Prostate gland (tissue), 2 donors: ENCODE measurements around the gene TMEM223. TPM values are rescaled to one million over a fixed set of nuclear protein-coding genes. Genes with fewer than 3 reads are reported as not detected.

Source experiments
- DNase-seq: peaks from one replicate; pipeline ENCODE4 v3.0.0-alpha.2; 2019; ENCODE audit warnings: low spot score
- H3K27ac ChIP-seq, 2 donors: fragments of 200-600 bp; sonication (generic); 2 replicates each; pipeline ENCODE4 v1.5.1; 2017 to 2019
- H3K27me3 ChIP-seq: fragments of 200-600 bp; sonication (generic); replicated peaks from 2 replicates; pipeline ENCODE4 v1.5.1; 2019; ENCODE audit not compliant: insufficient read depth
- H3K36me3 ChIP-seq, 2 donors: fragments of 200-600 bp; sonication (generic); 1 replicate in 1 of 2; 2 replicates in 1 of 2; pipeline versions ENCODE4 v1.5.1 to v1.8.1; 2017 to 2019
- H3K4me1 ChIP-seq: fragments of 200-600 bp; sonication (generic); replicated peaks from 2 replicates; pipeline ENCODE4 v1.5.1; 2019
- H3K4me3 ChIP-seq, 2 donors: fragments of 200-600 bp; sonication (generic); 2 replicates each; pipeline ENCODE4 v1.5.1; 2017 to 2019
- H3K9me3 ChIP-seq: fragments of 200-600 bp; sonication (generic); 2 replicates; pipeline ENCODE4 v1.5.1; 2017
- POLR2A ChIP-seq: fragments of 450-650 bp; IDR thresholded peaks from one replicate; pipeline ENCODE4 v1.6.1; 2016; ENCODE audit warnings: antibody characterized with exemption, mild to moderate bottlenecking
- POLR2AphosphoS5 ChIP-seq: sonication (generic); formaldehyde crosslinking; IDR thresholded peaks from one replicate; pipeline ENCODE4 v1.6.1; 2017; ENCODE audit warnings: antibody characterized with exemption
- WGBS: methylation state at CpG from one replicate; pipeline ENCODE4 v1.1.5; 2018; 5-methylcytosine and 5-hydroxymethylcytosine counted together
- intact Hi-C: fragments of 100-400 bp; cut with DNase I; formaldehyde crosslinking; loops from one replicate; pipeline ENCODE4 v1.14.2; 2022
- total RNA-seq, 2 donors: library from RNA; depleted of rRNA; stranded (reverse); fragments of >200 nt; gene quantifications; one replicate each; pipeline ENCODE4 v1.1.0, GENCODE V29; 2016
- TF ChIP-seq, protein P1 (sequence below), 4 experiments: fragments of 200-600 bp in 2 of 4; fragments of 450-650 bp in 2 of 4; sonication (generic) in 2 of 4; IDR thresholded peaks; 1 replicate in 3 of 4; 2 replicates in 1 of 4; pipeline ENCODE4 v1.5.1; 2016 to 2019; ENCODE audit warnings: antibody characterized with exemption in 4 of 4, mild to moderate bottlenecking in 2 of 4, moderate library complexity in 2 of 4

The TMEM223 gene
- total RNA-seq, 2 donors from 2014 or later = 35.8 to 73.6 TPM

DNA sequence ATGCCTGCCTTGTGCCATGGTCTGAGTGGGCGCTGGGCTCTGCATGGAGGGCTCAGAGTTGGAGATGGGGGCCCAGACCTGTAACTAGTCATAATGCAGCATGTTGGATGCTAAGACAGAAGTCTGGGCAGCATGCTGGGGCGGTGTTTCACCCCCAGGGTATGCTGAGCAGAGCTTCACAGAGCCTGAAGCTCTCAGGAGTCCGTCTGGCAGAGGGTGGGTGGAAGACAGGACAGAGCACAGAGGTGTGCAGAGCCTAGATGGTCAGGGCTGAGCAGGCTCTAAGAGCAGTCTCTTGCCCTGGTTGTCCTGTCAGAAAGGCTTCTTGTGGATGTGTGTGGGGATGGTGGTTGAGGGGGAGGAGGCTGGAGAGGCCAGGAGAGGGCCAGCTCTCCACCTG lies 13.4 kb downstream of the TMEM223 start:
- H3K9me3 ChIP-seq = no peaks in the 10 kb centered on the region
- no peaks in the 10 kb centered on the region for H3K4me1 ChIP-seq
- no peaks in the 10 kb centered on the region for H3K36me3 ChIP-seq
- 87% methylated on average over 3 of the region's 3 CpGs for WGBS
- no peak overlapping the region for H3K27ac ChIP-seq
- no peak overlapping the region for H3K4me3 ChIP-seq
- intact Hi-C loops = no loop called here
- DNase-seq = no peak
- no peaks in the 10 kb centered on the region for H3K27me3 ChIP-seq
- TF ChIP-seq POLR2AphosphoS5 = no peak
- TF ChIP-seq POLR2A = no peak
- TF ChIP-seq, protein P1, sequence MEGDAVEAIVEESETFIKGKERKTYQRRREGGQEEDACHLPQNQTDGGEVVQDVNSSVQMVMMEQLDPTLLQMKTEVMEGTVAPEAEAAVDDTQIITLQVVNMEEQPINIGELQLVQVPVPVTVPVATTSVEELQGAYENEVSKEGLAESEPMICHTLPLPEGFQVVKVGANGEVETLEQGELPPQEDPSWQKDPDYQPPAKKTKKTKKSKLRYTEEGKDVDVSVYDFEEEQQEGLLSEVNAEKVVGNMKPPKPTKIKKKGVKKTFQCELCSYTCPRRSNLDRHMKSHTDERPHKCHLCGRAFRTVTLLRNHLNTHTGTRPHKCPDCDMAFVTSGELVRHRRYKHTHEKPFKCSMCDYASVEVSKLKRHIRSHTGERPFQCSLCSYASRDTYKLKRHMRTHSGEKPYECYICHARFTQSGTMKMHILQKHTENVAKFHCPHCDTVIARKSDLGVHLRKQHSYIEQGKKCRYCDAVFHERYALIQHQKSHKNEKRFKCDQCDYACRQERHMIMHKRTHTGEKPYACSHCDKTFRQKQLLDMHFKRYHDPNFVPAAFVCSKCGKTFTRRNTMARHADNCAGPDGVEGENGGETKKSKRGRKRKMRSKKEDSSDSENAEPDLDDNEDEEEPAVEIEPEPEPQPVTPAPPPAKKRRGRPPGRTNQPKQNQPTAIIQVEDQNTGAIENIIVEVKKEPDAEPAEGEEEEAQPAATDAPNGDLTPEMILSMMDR (IDR thresholded peaks at IDR 0.05) = no peak

DNA sequence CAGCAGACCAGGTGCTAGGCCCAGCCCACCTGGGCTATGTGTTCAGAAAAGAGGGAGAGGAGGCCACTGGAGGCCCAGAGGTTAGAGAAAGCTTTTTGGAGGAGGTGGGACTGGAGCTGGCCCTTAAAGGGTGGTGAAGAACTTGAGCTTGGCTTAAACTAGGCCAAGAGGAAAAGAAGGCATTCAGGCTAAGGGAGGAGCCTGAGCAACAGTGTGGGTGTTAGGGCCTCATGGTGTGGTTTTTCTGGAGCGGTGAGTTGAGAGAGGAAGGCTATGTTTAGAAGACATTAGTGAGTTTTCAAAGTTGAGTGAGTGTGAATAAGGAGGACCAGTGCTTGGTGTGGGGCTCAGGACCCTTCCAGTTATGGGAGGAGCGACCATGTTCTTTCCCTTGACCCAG lies 14.4 kb downstream of the TMEM223 start:
- H3K9me3 ChIP-seq = no peaks in the 10 kb centered on the region
- no peaks in the 10 kb centered on the region for H3K4me1 ChIP-seq
- DNase-seq = no peak
- no peaks in the 10 kb centered on the region for H3K27me3 ChIP-seq
- no peak for TF ChIP-seq POLR2AphosphoS5
- no peak for TF ChIP-seq POLR2A
- TF ChIP-seq, protein P1 (IDR thresholded peaks at IDR 0.05) = no peak
- no peak overlapping the region for H3K27ac ChIP-seq
- H3K4me3 ChIP-seq = no peak overlapping the region
- H3K36me3 ChIP-seq = no peaks in the 10 kb centered on the region
- intact Hi-C loops = no loop called here
- WGBS = 86% methylated on average over 2 of the region's 2 CpGs

DNA sequence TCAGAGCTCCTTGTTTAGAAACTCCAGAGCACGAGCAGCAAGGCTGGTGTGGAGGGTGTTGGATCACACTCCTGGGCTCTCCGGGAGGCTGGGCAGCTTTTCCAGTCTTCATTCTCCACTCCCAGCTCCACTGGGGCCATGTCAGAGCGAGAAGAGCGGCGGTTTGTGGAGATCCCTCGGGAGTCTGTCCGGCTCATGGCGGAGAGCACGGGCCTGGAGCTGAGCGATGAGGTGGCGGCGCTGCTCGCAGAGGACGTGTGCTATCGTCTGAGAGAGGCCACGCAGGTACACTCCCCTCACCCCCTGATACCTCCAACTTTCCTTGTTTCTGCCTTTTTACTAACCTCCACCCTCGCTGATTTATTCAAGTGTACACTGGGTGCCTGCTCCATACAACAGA lies 16.2 kb downstream of the TMEM223 start:
- WGBS = 95% methylated on average over 17 of the region's 17 CpGs

DNA sequence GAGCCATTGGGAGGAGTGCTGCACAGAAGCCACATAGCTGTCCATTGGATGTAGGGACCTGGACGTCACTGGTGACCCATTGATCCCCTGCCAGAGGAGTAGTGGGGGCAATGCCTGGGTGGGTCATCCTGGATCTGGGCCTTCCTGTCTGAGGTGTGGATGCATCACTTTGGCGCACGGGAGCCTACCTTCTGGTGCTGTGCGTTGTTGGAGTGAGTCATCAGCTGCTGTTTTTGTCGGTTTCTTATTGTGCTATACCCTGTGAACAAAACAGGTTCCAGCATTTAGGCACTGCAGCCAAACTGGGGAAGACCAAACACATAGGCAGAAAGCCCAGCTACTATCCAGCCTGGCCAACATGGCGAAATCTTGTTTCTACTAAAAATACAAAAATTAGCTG lies 17.4 kb downstream of the TMEM223 start:
- Histone ChIP-seq H3K9me3 (no peaks in the 10 kb centered on the region), H3K27ac (no peak overlapping the region), H3K36me3 (no peaks in the 10 kb centered on the region), H3K4me3 (no peak overlapping the region), H3K27me3 (no peaks in the 10 kb centered on the region), H3K4me1 (peaks cover 5% of the 10 kb centered on the region)
- no peak for DNase-seq
- TF ChIP-seq POLR2AphosphoS5 (no peak), POLR2A (no peak)
- TF ChIP-seq, protein P1 (IDR thresholded peaks at IDR 0.05) = no peak
- intact Hi-C loops = no loop called here
- 92% methylated on average over 6 of the region's 6 CpGs for WGBS

More for the DNA sequence above, 16.2 kb downstream of the TMEM223 start:
- no peak for DNase-seq
- no peaks in the 10 kb centered on the region for H3K9me3 ChIP-seq
- intact Hi-C loops = no loop called here
- no peak overlapping the region for H3K4me3 ChIP-seq
- no peaks in the 10 kb centered on the region for H3K27me3 ChIP-seq
- TF ChIP-seq, protein P1 (IDR thresholded peaks at IDR 0.05) = no peak
- no peak for TF ChIP-seq POLR2A
- no peak for TF ChIP-seq POLR2AphosphoS5
- no peak overlapping the region for H3K27ac ChIP-seq
- H3K36me3 ChIP-seq = no peaks in the 10 kb centered on the region
- H3K4me1 ChIP-seq = peaks cover 2% of the 10 kb centered on the region

DNA sequence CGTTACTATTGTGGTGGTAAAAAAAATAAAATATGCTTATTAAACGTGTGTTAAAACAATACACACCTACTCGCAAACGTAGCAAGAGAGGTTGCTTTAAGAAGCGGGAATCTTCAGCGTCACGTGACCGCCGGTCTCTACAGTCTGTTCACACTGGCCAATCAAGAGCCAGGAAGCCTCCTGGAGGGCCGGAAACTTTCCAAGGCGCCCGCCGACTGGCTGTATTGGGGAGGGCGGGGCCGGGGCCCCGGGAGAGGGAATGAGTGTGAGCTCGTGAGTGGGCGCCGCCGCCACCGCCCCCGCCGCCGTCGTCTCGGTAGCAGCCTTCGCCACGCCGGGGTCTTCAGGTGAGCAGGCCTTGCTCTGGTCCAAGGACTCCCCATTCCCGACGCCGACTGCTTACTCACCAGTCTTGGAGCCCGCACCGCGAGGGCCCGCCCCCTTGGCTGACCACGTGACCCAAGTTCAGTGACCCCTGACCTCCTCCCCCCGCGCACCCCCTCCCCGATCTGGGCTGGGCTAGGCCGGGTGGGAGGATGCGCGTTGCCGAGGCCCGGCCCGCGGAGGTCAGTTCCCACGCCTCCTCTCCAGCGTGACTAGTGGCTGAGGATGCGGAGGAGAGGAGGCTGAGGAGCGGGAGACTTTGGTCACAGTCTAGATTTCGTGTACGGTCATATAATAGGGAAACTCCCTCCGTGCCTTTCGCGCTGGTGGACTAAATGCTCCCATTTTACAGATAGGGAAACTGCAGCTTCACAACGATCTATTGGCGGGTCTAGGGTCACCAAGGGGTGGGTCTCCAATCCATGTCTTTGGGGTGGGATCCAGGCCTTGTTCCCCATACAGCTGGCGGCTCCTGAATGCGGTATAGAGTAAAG lies 20.4 kb downstream of the TMEM223 start, which contains the start of gene TAF6L:
Gene TAF6L (plus strand): TSS at position 253 of the 878 bp plus-strand sequence. CDS start 4,388 bp downstream, outside the sequence.
- WGBS = 3% methylated on average over 50 of the region's 60 CpGs
- intact Hi-C loops = no loop called here
- peak within 1 kb of the TSS; percentile 62 to 80 for H3K4me3 ChIP-seq

More for the DNA sequence above, 20.4 kb downstream of the TMEM223 start, which contains the start of gene TAF6L:
- peaks cover 5% of the 10 kb centered on the region for H3K4me1 ChIP-seq
- peak within 1 kb of the TSS; percentile 86 to 91 for H3K27ac ChIP-seq
- no peaks in the 10 kb centered on the region for H3K27me3 ChIP-seq
- H3K36me3 ChIP-seq = no peaks in the 10 kb centered on the region
- TF ChIP-seq, protein P1 (IDR thresholded peaks at IDR 0.05) = peak in 1 of 4 experiments; percentile 7
- TF ChIP-seq POLR2A (peak; percentile 41), POLR2AphosphoS5 (peak; percentile 83)
- no peaks in the 10 kb centered on the region for H3K9me3 ChIP-seq
- DNase-seq = peak; percentile 98
